NB4 (cell line): Measurements from ENCODE around the gene NAXE.

Experiments
- CTCF ChIP-seq: IDR thresholded peaks from one replicate; pipeline ENCODE4 v1.5.1; 2012; ENCODE audit warnings: low read depth, low read length
- POLR2A ChIP-seq: IDR thresholded peaks from 2 replicates; pipeline ENCODE4 v1.6.1; 2011; ENCODE audit warnings: mild to moderate bottlenecking; ENCODE audit not compliant: insufficient read length; ENCODE audit errors: extremely low read depth

GRCh38 chr1:156547982-156548381, 43.6 kb upstream of the NAXE start:
- no peak for TF ChIP-seq CTCF
- TF ChIP-seq POLR2A: no peak
